ENCODE data around the gene AMH. TPM values are rescaled to one million over a fixed set of nuclear protein-coding genes. Genes with fewer than 3 reads are reported as not detected.

The AMH gene
- total RNA-seq, 1 donor from 2014 or later, result not detected

GRCh38 chr19:2270423-2271233 lies 21.5 kb downstream of the AMH start:
- peak overlapping the region; percentile 83 for H3K4me3 ChIP-seq (ENCODE audit: low read depth, low read length)
- H3K27me3 ChIP-seq (ENCODE audit: control insufficient read depth, insufficient read depth, low read length), result no peaks in the 10 kb centered on the region
- no peak for DNase-seq (ENCODE audit: low read depth)
- H3K36me3 ChIP-seq (ENCODE audit: control insufficient read depth, insufficient read depth, low read length), result peaks cover 2% of the 10 kb centered on the region
- TF ChIP-seq CTCF (IDR thresholded peaks at IDR 0.05; ENCODE audit: insufficient read depth, low read length, poor library complexity, severe bottlenecking), result no peak

GRCh38 chr19:2271234-2272103 lies 22.3 kb downstream of the AMH start:
- DNase-seq (ENCODE audit: low read depth), result no peak

GRCh38 chr19:2273356-2274184 lies 24.4 kb downstream of the AMH start:
- DNase-seq (ENCODE audit: low read depth), result no peak
- Histone ChIP-seq H3K36me3 (ENCODE audit: control insufficient read depth, insufficient read depth, low read length) (peaks cover 2% of the 10 kb centered on the region), H3K27me3 (ENCODE audit: control insufficient read depth, insufficient read depth, low read length) (no peaks in the 10 kb centered on the region), H3K4me3 (ENCODE audit: low read depth, low read length) (peak overlapping the region; percentile 12)
- peak; percentile 73 for TF ChIP-seq CTCF (IDR thresholded peaks at IDR 0.05; ENCODE audit: insufficient read depth, low read length, poor library complexity, severe bottlenecking)

More at GRCh38 chr19:2271234-2272103, 22.3 kb downstream of the AMH start:
- peaks cover 2% of the 10 kb centered on the region for H3K36me3 ChIP-seq (ENCODE audit: control insufficient read depth, insufficient read depth, low read length)
- no peak for TF ChIP-seq CTCF (IDR thresholded peaks at IDR 0.05; ENCODE audit: insufficient read depth, low read length, poor library complexity, severe bottlenecking)
- H3K4me3 ChIP-seq (ENCODE audit: low read depth, low read length), result peak overlapping the region; percentile 83
- no peaks in the 10 kb centered on the region for H3K27me3 ChIP-seq (ENCODE audit: control insufficient read depth, insufficient read depth, low read length)

- H3K4me3 ChIP-seq (ENCODE audit: low read depth, low read length), result no peak overlapping the region
- peaks cover 2% of the 10 kb centered on the region for H3K36me3 ChIP-seq (ENCODE audit: control insufficient read depth, insufficient read depth, low read length)
- DNase-seq (ENCODE audit: low read depth), result no peak
- TF ChIP-seq CTCF (IDR thresholded peaks at IDR 0.05; ENCODE audit: insufficient read depth, low read length, poor library complexity, severe bottlenecking), result no peak
- H3K27me3 ChIP-seq (ENCODE audit: control insufficient read depth, insufficient read depth, low read length), result no peaks in the 10 kb centered on the region
Observed at GRCh38 chr19:2274185-2274711, 25.1 kb downstream of the AMH start.

- peaks cover 2% of the 10 kb centered on the region for H3K36me3 ChIP-seq (ENCODE audit: control insufficient read depth, insufficient read depth, low read length)
- DNase-seq (ENCODE audit: low read depth), result no peak
- peak; percentile 65 for TF ChIP-seq CTCF (IDR thresholded peaks at IDR 0.05; ENCODE audit: insufficient read depth, low read length, poor library complexity, severe bottlenecking)
- H3K27me3 ChIP-seq (ENCODE audit: control insufficient read depth, insufficient read depth, low read length), result no peaks in the 10 kb centered on the region
- no peak overlapping the region for H3K4me3 ChIP-seq (ENCODE audit: low read depth, low read length)
Observed at GRCh38 chr19:2274931-2275535, 25.9 kb downstream of the AMH start.
